Body of pancreas (tissue), 4 donors: ENCODE results near the gene ANKRD44. TPM values are rescaled to one million over a fixed set of nuclear protein-coding genes. Genes with fewer than 3 reads are reported as not detected.
A peak's percentile ranks its signal among the peaks of the same experiment; 100 is the strongest.

Source experiments
- ATAC-seq: fragments of 150-250 bp; one replicate; pipeline ENCODE4 v1.9.1; 2016
- DNase-seq, 4 donors: peaks; one replicate each; pipeline ENCODE4 v3.0.0-alpha.2; 2019
- H3K27ac ChIP-seq, 4 donors: fragments of 200-600 bp; sonication (generic); 1 replicate in 3 of 4; 2 replicates in 1 of 4; pipeline versions ENCODE4 v1.5.1 to v1.6.1; 2016 to 2019; ENCODE audit warnings: mild to moderate bottlenecking in 1 of 4, mixed read lengths in 1 of 4, moderate library complexity in 1 of 4
- H3K27me3 ChIP-seq, 2 donors: fragments of 200-600 bp; sonication (generic); one replicate each; pipeline ENCODE4 v1.6.0; 2016; ENCODE audit warnings: mild to moderate bottlenecking in 1 of 2
- H3K36me3 ChIP-seq, 2 donors: fragments of 200-600 bp; sonication (generic); replicated peaks in 1 of 2; 2 replicates each; pipeline ENCODE4 v1.5.1; 2016; ENCODE audit warnings: low read depth in 2 of 2; ENCODE audit not compliant: insufficient read depth in 1 of 2
- H3K4me1 ChIP-seq: fragments of 200-600 bp; sonication (generic); one replicate; pipeline ENCODE4 v1.6.0; 2016
- H3K4me3 ChIP-seq, 2 donors: fragments of 200-600 bp; sonication (generic); 1 replicate in 1 of 2; 2 replicates in 1 of 2; pipeline ENCODE4 v1.5.1; 2016 to 2019
- H3K9me3 ChIP-seq, 3 donors: fragments of 200-600 bp; sonication (generic); 1 replicate in 2 of 3; 2 replicates in 1 of 3; pipeline ENCODE4 v1.5.1; 2016
- CTCF ChIP-seq, 7 experiments: fragments of 450-650 bp in 4 of 7; fragments of 200-600 bp in 3 of 7; sonication (generic) in 3 of 7; IDR thresholded peaks; one replicate each; pipeline ENCODE4 v1.5.1; 2016 to 2019; ENCODE audit warnings: antibody characterized with exemption in 7 of 7
- POLR2A ChIP-seq, 3 donors: fragments of 450-650 bp; IDR thresholded peaks; one replicate each; pipeline ENCODE4 v1.6.1; 2016; ENCODE audit warnings: antibody characterized with exemption in 3 of 3, mild to moderate bottlenecking in 2 of 3
- WGBS, 2 donors: methylation state at CpG; one replicate each; pipeline ENCODE4 v1.1.5; 2017; 5-methylcytosine and 5-hydroxymethylcytosine counted together
- intact Hi-C: fragments of 100-400 bp; cut with DNase I; formaldehyde crosslinking; loops from one replicate; pipeline ENCODE4 v1.15.1; 2023
- total RNA-seq, 2 donors: library from RNA; depleted of rRNA; stranded (reverse); fragments of >200 nt; gene quantifications; one replicate each; pipeline ENCODE4 v1.1.0, GENCODE V29; 2016

The ANKRD44 gene
- total RNA-seq, 2 donors from 2014 or later, result 12.2 TPM

GRCh38 chr2:196952936-196953335, 357.6 kb downstream of the ANKRD44 start:
- Histone ChIP-seq H3K4me1 (peaks cover 7% of the 10 kb centered on the region), H3K36me3 (no peaks in the 10 kb centered on the region), H3K9me3 (no peaks in the 10 kb centered on the region), H3K27ac (no peak overlapping the region), H3K27me3 (no peaks in the 10 kb centered on the region), H3K4me3 (no peak overlapping the region)
- intact Hi-C loops, result no loop called here
- TF ChIP-seq POLR2A (IDR thresholded peaks at IDR 0.05) (no peak), CTCF (IDR thresholded peaks at IDR 0.05) (no peak)
- ATAC-seq (no peak), DNase-seq (peak in 1 of 4 donors; percentile 48)
- WGBS, 2 donors, result 77 to 84% methylated on average over 2 of the region's 2 CpGs

GRCh38 chr2:196951973-196952372, 358.6 kb downstream of the ANKRD44 start:
- no peak for DNase-seq
- TF ChIP-seq POLR2A (IDR thresholded peaks at IDR 0.05), result no peak
- no peak for TF ChIP-seq CTCF (IDR thresholded peaks at IDR 0.05)
- no peak for ATAC-seq
- no peak overlapping the region for H3K27ac ChIP-seq
- H3K9me3 ChIP-seq, result no peaks in the 10 kb centered on the region
- H3K4me3 ChIP-seq, result no peak overlapping the region
- no peaks in the 10 kb centered on the region for H3K27me3 ChIP-seq
- H3K4me1 ChIP-seq, result peaks cover 7% of the 10 kb centered on the region
- intact Hi-C loops, result no loop called here
- no peaks in the 10 kb centered on the region for H3K36me3 ChIP-seq
- 49 to 78% methylated on average over 2 of the region's 2 CpGs for WGBS, 2 donors

GRCh38 chr2:196949116-196949515, 361.5 kb downstream of the ANKRD44 start:
- DNase-seq, result no peak
- Histone ChIP-seq H3K36me3 (no peaks in the 10 kb centered on the region), H3K27me3 (no peaks in the 10 kb centered on the region), H3K27ac (no peak overlapping the region), H3K4me1 (peaks cover 3% of the 10 kb centered on the region), H3K9me3 (no peaks in the 10 kb centered on the region), H3K4me3 (no peak overlapping the region)
- intact Hi-C loops, result no loop called here
- no peak for ATAC-seq
- 73 to 79% methylated on average over 5 of the region's 5 CpGs for WGBS, 2 donors
- no peak for TF ChIP-seq CTCF (IDR thresholded peaks at IDR 0.05)
- TF ChIP-seq POLR2A (IDR thresholded peaks at IDR 0.05), result no peak

- no peak for TF ChIP-seq POLR2A (IDR thresholded peaks at IDR 0.05)
- TF ChIP-seq CTCF (IDR thresholded peaks at IDR 0.05), result no peak
- ATAC-seq, result no peak
These were observed 366.0 kb downstream of the ANKRD44 start for GRCh38 chr2:196944570-196944969.

GRCh38 chr2:196941398-196942078, 369.0 kb downstream of the ANKRD44 start:
- no peak overlapping the region for H3K4me3 ChIP-seq
- TF ChIP-seq CTCF (IDR thresholded peaks at IDR 0.05) (no peak), POLR2A (IDR thresholded peaks at IDR 0.05) (no peak)
- intact Hi-C loops, result no loop called here
- WGBS, 2 donors, result 85% methylated on average over 4 of the region's 4 CpGs
- no peak overlapping the region for H3K27ac ChIP-seq
- no peaks in the 10 kb centered on the region for H3K27me3 ChIP-seq
- peaks cover 12% of the 10 kb centered on the region for H3K4me1 ChIP-seq
- no peak for ATAC-seq
- no peak for DNase-seq
- no peaks in the 10 kb centered on the region for H3K9me3 ChIP-seq
- no peaks in the 10 kb centered on the region for H3K36me3 ChIP-seq

More at GRCh38 chr2:196944570-196944969, 366.0 kb downstream of the ANKRD44 start:
- no peak overlapping the region for H3K27ac ChIP-seq
- H3K4me1 ChIP-seq, result peaks cover 3% of the 10 kb centered on the region
- no peaks in the 10 kb centered on the region for H3K9me3 ChIP-seq
- no peak for DNase-seq
- WGBS, 2 donors, result 64 to 75% methylated on average over 4 of the region's 4 CpGs
- H3K27me3 ChIP-seq, result no peaks in the 10 kb centered on the region
- no peaks in the 10 kb centered on the region for H3K36me3 ChIP-seq
- intact Hi-C loops, result no loop called here
- H3K4me3 ChIP-seq, result no peak overlapping the region
